B cell (primary cell): ENCODE measurements around the gene LRRC4C. TPM values are rescaled to one million over a fixed set of nuclear protein-coding genes. Genes with fewer than 3 reads are reported as not detected.

Experiments
- ATAC-seq: fragments of 200-7000 bp; cut with Tn5 transposase; one replicate; pipeline ENCODE4 v1.10.0; 2021; ENCODE audit warnings: low read depth, mild to moderate bottlenecking, moderate number of reproducible peaks, moderate library complexity
- CTCF ChIA-PET: fragments of 350-600 bp; sonication (Branson Sonifier 250); formaldehyde crosslinking; loops from one replicate; lab custom pipeline; 2021; ENCODE audit warnings: antibody characterized with exemption, inconsistent platforms; lab: Charles Lee
- POLR2A ChIA-PET: fragments of 350-600 bp; sonication (Branson Sonifier 250); formaldehyde crosslinking; loops from one replicate; lab custom pipeline; 2021; ENCODE audit warnings: antibody characterized with exemption; lab: Charles Lee
- DNase-seq: peaks from one replicate; pipeline ENCODE4 v3.0.0; 2013
- H2AFZ ChIP-seq: 2 replicates; pipeline ENCODE4 v1.6.1; 2012; ENCODE audit warnings: mild to moderate bottlenecking, low read depth, low read length; ENCODE audit not compliant: insufficient read depth, poor library complexity, severe bottlenecking
- H3K27ac ChIP-seq, 2 donors: 1 replicate in 1 of 2; 2 replicates in 1 of 2; pipeline ENCODE4 v1.5.1; 2012 to 2013; ENCODE audit warnings: low read length in 2 of 2, mild to moderate bottlenecking in 2 of 2, moderate library complexity in 1 of 2
- H3K27me3 ChIP-seq, 4 experiments: fragments of 200-600 bp in 1 of 4; sonication (generic) in 1 of 4; replicated peaks in 1 of 4; 1 replicate in 2 of 4; 2 replicates in 2 of 4; pipeline versions ENCODE4 v1.6.1 to v1.7.0; 2013 to 2016; ENCODE audit warnings: low read length in 3 of 4, mild to moderate bottlenecking in 2 of 4, mixed read lengths in 1 of 4, moderate library complexity in 1 of 4; ENCODE audit not compliant: insufficient read depth in 4 of 4, control insufficient read depth in 3 of 4; ENCODE audit errors: control extremely low read depth in 1 of 4
- H3K36me3 ChIP-seq, 2 experiments: replicated peaks in 1 of 2; 1 replicate in 1 of 2; 2 replicates in 1 of 2; pipeline versions ENCODE4 v1.6.1 to v1.7.1; 2013; ENCODE audit warnings: low read length in 1 of 2; ENCODE audit not compliant: insufficient read depth in 2 of 2, control insufficient read depth in 1 of 2; ENCODE audit errors: control extremely low read depth in 1 of 2, extremely low read depth in 1 of 2
- H3K4me1 ChIP-seq, 2 donors: fragments of 200-600 bp in 1 of 2; sonication (generic) in 1 of 2; 1 replicate in 1 of 2; 2 replicates in 1 of 2; pipeline versions ENCODE4 v1.5.1 to v1.6.1; 2013 to 2017; ENCODE audit warnings: low read length in 2 of 2; ENCODE audit not compliant: control insufficient read depth in 2 of 2, insufficient read depth in 2 of 2
- H3K4me2 ChIP-seq: replicated peaks from 2 replicates; pipeline ENCODE3; 2012; ENCODE audit warnings: mild to moderate bottlenecking, low read depth, low read length; ENCODE audit not compliant: poor library complexity, severe bottlenecking
- H3K4me3 ChIP-seq, 5 experiments: fragments of 200-600 bp in 1 of 5; sonication (generic) in 1 of 5; 1 replicate in 3 of 5; 2 replicates in 2 of 5; pipeline versions ENCODE4 v1.5.1 to v1.7.0; 2011 to 2016; ENCODE audit warnings: low read length in 4 of 5, mild to moderate bottlenecking in 4 of 5, low read depth in 2 of 5, control low read depth in 1 of 5, moderate library complexity in 1 of 5; ENCODE audit not compliant: insufficient read depth in 1 of 5; ENCODE audit errors: control extremely low read depth in 1 of 5, extremely low read depth in 1 of 5
- H3K79me2 ChIP-seq: fragments of 200-600 bp; sonication (generic); one replicate; pipeline ENCODE4 v1.6.0; 2016; ENCODE audit warnings: low read length; ENCODE audit not compliant: control insufficient read depth, insufficient read depth
- H3K9ac ChIP-seq: fragments of 200-600 bp; sonication (generic); 2 replicates; pipeline ENCODE4 v1.6.1; 2017; ENCODE audit warnings: mild to moderate bottlenecking, low read length, moderate library complexity
- H3K9me3 ChIP-seq, 3 donors: one replicate each; pipeline versions ENCODE4 v1.6.1 to v1.7.1; 2013; ENCODE audit warnings: low read length in 2 of 3; ENCODE audit not compliant: control insufficient read depth in 2 of 3, insufficient read depth in 1 of 3; ENCODE audit errors: control extremely low read depth in 1 of 3
- H4K20me1 ChIP-seq: 2 replicates; pipeline ENCODE4 v1.6.0; 2012; ENCODE audit warnings: mild to moderate bottlenecking, low read length; ENCODE audit not compliant: insufficient read depth, control insufficient read depth, poor library complexity, severe bottlenecking
- H3K27ac Mint-ChIP-seq: one replicate; pipeline ENCODE4 v1.8.0; 2021; ENCODE audit warnings: mixed read lengths
- H3K27me3 Mint-ChIP-seq: one replicate; pipeline ENCODE4 v1.8.0; 2021; ENCODE audit warnings: mixed read lengths
- H3K4me1 Mint-ChIP-seq: one replicate; pipeline ENCODE4 v1.8.0; 2021; ENCODE audit warnings: mixed read lengths
- H3K4me3 Mint-ChIP-seq: one replicate; pipeline ENCODE4 v1.8.0; 2021; ENCODE audit warnings: mixed read lengths
- H3K9me3 Mint-ChIP-seq: one replicate; pipeline ENCODE4 v1.8.0; 2022; ENCODE audit warnings: mixed read lengths; ENCODE audit not compliant: insufficient read depth
- EZH2 ChIP-seq: IDR thresholded peaks from 2 replicates; pipeline ENCODE4 v1.6.1; 2012; ENCODE audit warnings: borderline replicate concordance, low read depth, mild to moderate bottlenecking, moderate library complexity, low read length; ENCODE audit not compliant: insufficient read depth, poor library complexity, severe bottlenecking
- WGBS: methylation state at CpG from one replicate; pipeline ENCODE4 v1.1.5; 2013; ENCODE audit warnings: missing lambda C conversion rate; ENCODE audit not compliant: insufficient coverage; 5-methylcytosine and 5-hydroxymethylcytosine counted together
- intact Hi-C: fragments of 100-400 bp; cut with micrococcal nuclease; formaldehyde crosslinking; loops from one replicate; pipeline ENCODE4 v1.10.0; 2022
- polyA plus RNA-seq: library from polyadenylated mRNA; depleted of rRNA; stranded (reverse); fragments of >200 nt; gene quantifications from 2 replicates; pipeline ENCODE4 v1.2.3, GENCODE V29; 2012
- total RNA-seq, 2 donors: library from RNA; stranded (reverse); fragments of 120-200 nt in 1 of 2; gene quantifications; 1 replicate in 1 of 2; 2 replicates in 1 of 2; pipeline versions ENCODE4 v1.2.3 to v1.2.4, GENCODE V29; 2013 to 2022
- TF ChIP-seq, protein P1 (sequence below): fragments of 200-600 bp; IDR thresholded peaks from one replicate; pipeline ENCODE4 v1.8.0; 2022; ENCODE audit warnings: antibody characterized with exemption, mild to moderate bottlenecking

Gene LRRC4C
- total and polyA plus RNA-seq, 2 donors (not counting 1 experiment from before 2014, with no cell fraction given), result 0.57 TPM; not detected in 1

GRCh38 chr11:40506226-40506625 lies 953.2 kb downstream of the LRRC4C start:
- Histone ChIP-seq H2AFZ (no peak overlapping the region), H3K4me1 (no peaks in the 10 kb centered on the region), H3K36me3 (no peaks in the 10 kb centered on the region), H3K27me3 (no peaks in the 10 kb centered on the region), H3K9me3 (peaks cover 0 to 4% (median 0%) of the 10 kb centered on the region in 3 donors), H4K20me1 (no peaks in the 10 kb centered on the region), H3K4me3 (no peak overlapping the region), H3K27ac (no peak overlapping the region), H3K79me2 (no peaks in the 10 kb centered on the region), H3K4me2 (no peak overlapping the region), H3K9ac (no peak overlapping the region)
- Mint-ChIP-seq H3K27me3 (no peaks in the 10 kb centered on the region), H3K9me3 (peaks cover 5% of the 10 kb centered on the region), H3K4me1 (no peaks in the 10 kb centered on the region), H3K4me3 (no peak overlapping the region), H3K27ac (no peak overlapping the region)
- WGBS, result no CpG with 5 or more reads among the region's 3 CpGs
- TF ChIP-seq, protein P1, sequence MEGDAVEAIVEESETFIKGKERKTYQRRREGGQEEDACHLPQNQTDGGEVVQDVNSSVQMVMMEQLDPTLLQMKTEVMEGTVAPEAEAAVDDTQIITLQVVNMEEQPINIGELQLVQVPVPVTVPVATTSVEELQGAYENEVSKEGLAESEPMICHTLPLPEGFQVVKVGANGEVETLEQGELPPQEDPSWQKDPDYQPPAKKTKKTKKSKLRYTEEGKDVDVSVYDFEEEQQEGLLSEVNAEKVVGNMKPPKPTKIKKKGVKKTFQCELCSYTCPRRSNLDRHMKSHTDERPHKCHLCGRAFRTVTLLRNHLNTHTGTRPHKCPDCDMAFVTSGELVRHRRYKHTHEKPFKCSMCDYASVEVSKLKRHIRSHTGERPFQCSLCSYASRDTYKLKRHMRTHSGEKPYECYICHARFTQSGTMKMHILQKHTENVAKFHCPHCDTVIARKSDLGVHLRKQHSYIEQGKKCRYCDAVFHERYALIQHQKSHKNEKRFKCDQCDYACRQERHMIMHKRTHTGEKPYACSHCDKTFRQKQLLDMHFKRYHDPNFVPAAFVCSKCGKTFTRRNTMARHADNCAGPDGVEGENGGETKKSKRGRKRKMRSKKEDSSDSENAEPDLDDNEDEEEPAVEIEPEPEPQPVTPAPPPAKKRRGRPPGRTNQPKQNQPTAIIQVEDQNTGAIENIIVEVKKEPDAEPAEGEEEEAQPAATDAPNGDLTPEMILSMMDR, result no peak
- no peak for TF ChIP-seq EZH2
- DNase-seq, result no peak
- intact Hi-C loops, result no loop called here
- no peak for ATAC-seq
- ChIA-PET CTCF (no interaction called here), POLR2A (no interaction called here)

DNA sequence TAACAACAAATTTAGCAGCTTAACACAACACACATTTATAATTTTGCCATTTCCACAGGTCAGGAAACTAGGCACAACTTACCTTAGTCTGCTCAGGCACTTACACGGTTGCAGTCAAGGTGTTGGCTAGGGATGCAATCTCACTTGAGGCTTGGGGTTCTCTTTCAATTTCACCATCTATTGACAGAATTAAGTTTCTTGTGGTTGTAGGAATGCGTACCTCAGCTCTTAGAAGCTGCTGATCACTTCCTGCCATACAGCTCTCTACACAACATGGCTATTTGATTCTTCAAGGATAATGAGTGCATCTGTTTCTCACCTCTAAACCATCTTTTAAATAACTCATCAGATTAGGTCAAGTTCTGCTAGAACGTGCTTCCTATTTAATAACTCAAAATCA lies 968.1 kb downstream of the LRRC4C start:
- Histone ChIP-seq H3K9ac (no peak overlapping the region), H4K20me1 (no peaks in the 10 kb centered on the region), H3K4me3 (no peak overlapping the region), H3K9me3 (no peaks in the 10 kb centered on the region), H2AFZ (no peak overlapping the region), H3K79me2 (no peaks in the 10 kb centered on the region), H3K27ac (no peak overlapping the region), H3K4me2 (no peak overlapping the region), H3K4me1 (no peaks in the 10 kb centered on the region), H3K27me3 (no peaks in the 10 kb centered on the region), H3K36me3 (no peaks in the 10 kb centered on the region)
- DNase-seq, result no peak
- no peak for ATAC-seq
- Mint-ChIP-seq H3K4me3 (no peak overlapping the region), H3K9me3 (peaks cover 6% of the 10 kb centered on the region), H3K4me1 (no peaks in the 10 kb centered on the region), H3K27me3 (no peaks in the 10 kb centered on the region), H3K27ac (no peak overlapping the region)
- TF ChIP-seq EZH2, result no peak
- TF ChIP-seq, protein P1, result no peak
- intact Hi-C loops, result no loop called here
- ChIA-PET POLR2A (no interaction called here), CTCF (no interaction called here)
- WGBS, result 100% methylated on average over 1 of the region's 3 CpGs
